HG03354 (cell line): ENCODE measurements around the gene TFDP1.

Source experiments
- ATAC-seq: cut with Tn5 transposase; IDR thresholded peaks from one replicate; pipeline ENCODE4 v1.9.1; 2021; ENCODE audit warnings: mild to moderate bottlenecking; ENCODE audit not compliant: unreplicated experiment, poor library complexity, severe bottlenecking

Gene TFDP1

GRCh38 chr13:113643593-113643992 lies 59.0 kb downstream of the TFDP1 start:
- no peak for ATAC-seq

DNA sequence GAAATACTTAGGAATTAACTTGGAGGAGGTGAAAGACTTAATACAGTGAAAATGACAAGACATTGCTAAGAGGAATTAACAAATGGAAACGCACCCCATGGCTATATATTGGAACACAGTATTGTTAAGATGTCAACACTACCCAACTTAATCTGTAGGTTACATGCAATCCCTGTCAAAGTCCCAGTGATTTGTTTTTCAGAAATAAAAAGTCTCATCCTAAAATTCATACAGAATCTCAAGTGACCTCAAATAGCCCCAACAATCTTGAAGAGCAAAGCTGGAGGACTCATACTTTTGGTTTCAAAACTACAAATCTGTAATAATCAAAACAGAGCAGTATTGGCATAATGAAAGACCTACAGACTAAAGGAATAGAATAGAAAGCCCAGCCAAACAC lies 60.2 kb downstream of the TFDP1 start:
- ATAC-seq = no peak

- ATAC-seq = no peak
These were observed 60.8 kb downstream of the TFDP1 start for GRCh38 chr13:113645329-113645728.

GRCh38 chr13:113646376-113646775 lies 61.8 kb downstream of the TFDP1 start:
- no peak for ATAC-seq

DNA sequence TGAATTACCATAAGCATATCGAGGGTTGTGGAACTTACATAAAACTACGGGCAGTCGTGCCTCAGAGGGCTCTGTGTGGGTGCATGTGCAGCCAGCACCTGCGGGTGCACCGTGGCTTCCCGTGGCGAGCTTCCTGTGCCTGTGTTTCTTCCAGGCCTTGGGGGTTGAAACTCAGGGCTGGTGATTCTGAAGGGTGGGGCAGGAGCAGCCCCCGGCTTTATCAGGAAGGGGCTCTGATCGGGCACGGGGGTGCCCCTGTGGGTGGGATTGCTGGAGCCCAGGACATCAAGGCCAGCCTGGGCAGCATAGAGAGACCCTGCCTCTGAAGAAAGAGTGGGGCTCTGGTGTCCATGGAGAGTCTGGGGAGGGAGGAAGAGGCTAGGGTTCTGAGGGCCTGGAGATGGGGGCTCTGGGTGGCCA lies 62.4 kb downstream of the TFDP1 start:
- ATAC-seq = no peak

DNA sequence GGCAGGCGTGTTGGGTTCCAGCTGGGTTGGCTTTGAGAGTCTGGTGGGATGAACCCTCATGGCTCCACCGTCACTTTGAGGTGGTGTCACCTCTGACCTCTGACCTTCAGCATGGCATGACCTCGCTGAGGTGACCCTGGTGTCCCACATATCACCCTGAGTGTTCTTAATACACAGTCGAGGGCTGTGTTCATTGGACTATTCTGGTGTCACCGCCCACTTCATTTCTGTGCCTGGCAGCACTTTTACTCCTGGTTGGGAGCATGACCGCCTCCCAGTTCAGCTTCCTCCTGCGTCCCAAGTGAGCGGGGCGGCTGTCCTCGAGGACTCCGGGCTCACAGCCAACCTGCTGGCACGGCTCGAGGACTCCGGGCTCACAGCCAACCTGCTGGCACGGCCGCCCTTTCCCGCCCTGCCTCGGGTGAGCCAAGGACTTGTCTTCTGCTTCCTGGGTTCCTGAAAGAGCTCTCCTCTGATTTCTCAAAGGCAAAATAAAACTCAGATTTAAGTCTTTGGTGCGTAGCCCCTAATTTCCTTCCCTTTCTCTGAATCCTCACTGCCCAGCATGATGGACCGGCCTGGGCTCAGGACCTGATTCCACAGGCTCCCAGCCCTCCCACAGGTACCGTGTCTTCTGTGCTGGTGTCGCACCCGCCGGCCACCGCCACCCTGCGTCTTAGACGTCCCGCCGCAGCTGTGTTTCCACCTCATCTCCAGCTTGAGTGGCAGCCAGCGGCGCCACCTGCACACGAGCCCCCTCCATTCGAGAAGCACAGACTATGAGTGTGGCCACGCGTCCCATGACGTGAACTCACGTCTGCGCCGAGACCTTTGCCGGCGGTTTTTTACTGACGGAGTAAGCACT lies 63.0 kb downstream of the TFDP1 start:
- ATAC-seq = no peak

DNA sequence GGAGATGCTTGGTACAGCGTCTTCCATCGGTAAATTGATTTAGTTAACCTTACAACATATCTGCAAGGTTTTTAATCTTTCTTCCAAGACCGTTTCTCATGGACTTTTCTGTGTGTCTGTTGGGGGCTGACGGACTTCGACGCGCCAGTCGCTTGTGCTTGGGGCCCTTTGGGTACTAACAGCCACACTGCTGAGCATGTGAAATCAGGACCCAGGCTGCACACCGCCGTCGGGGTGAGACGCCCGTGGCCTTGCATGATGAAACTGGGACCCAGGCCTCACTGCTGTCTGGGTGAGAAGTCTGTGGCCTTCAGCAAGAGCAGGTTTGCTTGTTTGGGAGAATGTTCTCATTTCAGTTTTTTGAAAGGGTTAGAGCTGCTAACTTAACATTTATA lies 63.7 kb downstream of the TFDP1 start:
- ATAC-seq = no peak

DNA sequence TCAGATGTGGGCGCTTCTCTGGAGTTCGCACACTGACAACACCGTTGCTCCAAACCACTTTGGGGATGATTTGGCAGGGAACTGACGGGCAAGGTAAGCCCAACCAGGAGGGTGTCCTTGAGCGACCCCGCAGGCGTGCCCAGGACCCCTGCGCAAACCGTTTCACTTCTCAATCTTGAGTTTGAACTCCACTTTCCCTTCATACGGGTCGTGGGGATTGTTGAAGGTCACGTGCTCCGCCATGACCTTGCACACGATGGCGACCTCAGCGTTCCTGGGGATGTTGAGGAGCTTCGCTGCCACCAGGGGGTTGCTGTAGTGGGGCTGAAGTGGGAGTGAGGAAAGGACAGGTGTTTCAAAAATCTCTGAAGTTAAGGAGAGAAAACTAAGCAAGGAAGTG lies 64.7 kb downstream of the TFDP1 start:
- no peak for ATAC-seq

DNA sequence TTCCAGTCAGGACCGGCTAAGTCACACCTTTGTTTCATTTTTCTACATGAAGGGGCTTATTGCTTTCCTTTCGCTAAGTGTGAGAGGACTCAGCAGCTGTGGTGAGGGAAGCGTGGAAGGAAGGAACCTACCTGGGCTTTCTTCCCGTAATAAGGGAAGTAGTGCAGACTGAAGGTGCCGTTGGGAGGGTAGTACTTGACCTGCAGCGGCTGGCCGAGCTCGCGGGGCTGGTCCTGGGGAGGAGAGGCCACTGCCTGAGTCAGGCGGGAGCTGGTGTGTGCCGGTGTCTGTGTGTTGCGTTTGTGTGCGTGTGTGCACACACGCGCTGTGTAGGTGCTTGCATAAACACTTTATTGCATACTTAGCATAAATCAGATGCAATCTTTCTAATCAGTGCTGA lies 65.7 kb downstream of the TFDP1 start:
- no peak for ATAC-seq

DNA sequence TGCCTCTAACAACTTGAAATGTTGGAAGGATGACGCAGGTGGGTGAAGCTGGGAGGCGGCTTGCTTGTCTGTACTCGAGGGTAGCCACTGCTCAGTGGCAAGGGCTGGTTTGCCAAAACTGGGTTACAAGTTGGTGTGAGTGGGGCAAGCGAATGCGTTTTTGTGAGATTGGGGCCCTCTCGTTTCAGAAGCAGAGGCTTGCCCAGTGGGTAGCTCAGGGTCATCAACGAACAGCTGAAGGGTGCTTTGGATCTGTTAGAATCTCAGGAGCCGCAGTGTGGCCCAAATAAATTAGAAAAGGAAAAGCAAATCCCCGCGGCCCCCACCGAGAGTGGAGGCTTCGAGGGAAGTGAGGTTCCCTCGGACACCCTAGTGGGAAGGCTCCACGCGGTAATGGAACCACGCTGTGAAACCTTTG lies 66.2 kb downstream of the TFDP1 start:
- ATAC-seq = no peak

DNA sequence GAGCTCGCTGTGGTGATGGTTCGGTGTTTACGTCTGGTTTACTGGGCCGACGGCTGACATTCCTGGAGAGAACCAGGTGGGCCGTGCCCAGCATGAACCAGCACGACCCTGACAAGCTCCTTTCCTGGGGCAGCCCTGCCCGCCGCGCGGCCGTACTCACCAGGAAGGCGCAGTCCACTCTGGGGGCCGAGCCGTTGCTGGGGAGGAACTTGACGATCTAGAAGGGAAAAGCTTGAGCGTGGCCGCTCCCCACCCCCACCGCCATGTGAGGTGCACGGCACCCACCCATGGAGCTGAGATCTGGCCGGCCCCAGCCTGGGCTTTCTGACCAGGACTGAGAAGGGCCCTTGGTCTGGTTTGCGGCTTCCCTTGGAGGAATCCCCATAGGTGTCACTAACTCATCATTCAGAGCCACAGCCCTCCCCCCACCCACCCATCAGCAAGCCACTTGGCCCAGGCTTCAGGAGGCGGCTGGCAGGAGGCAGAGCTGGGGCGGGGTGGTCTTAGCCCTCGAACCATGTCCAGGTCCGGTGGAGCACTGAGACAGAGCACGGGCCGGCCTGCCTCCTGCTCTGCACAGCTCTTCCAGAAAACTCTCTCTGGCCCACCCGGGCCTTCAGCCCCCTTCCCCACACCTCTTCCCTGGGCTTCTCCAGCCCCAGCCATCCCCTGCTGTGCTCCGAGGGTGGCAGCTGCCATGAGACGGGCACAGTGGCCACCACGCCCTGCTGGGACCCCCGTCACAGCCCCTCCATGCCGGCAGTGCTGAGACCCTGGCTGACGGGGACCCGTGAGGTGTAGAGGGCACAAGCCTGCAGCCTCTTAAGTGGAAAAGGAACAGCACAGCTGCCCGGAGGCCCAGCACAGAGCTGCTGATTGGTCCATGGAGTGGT lies 67.2 kb downstream of the TFDP1 start:
- no peak for ATAC-seq

- no peak for ATAC-seq
These were observed 68.1 kb downstream of the TFDP1 start for GRCh38 chr13:113652404-113653263.

DNA sequence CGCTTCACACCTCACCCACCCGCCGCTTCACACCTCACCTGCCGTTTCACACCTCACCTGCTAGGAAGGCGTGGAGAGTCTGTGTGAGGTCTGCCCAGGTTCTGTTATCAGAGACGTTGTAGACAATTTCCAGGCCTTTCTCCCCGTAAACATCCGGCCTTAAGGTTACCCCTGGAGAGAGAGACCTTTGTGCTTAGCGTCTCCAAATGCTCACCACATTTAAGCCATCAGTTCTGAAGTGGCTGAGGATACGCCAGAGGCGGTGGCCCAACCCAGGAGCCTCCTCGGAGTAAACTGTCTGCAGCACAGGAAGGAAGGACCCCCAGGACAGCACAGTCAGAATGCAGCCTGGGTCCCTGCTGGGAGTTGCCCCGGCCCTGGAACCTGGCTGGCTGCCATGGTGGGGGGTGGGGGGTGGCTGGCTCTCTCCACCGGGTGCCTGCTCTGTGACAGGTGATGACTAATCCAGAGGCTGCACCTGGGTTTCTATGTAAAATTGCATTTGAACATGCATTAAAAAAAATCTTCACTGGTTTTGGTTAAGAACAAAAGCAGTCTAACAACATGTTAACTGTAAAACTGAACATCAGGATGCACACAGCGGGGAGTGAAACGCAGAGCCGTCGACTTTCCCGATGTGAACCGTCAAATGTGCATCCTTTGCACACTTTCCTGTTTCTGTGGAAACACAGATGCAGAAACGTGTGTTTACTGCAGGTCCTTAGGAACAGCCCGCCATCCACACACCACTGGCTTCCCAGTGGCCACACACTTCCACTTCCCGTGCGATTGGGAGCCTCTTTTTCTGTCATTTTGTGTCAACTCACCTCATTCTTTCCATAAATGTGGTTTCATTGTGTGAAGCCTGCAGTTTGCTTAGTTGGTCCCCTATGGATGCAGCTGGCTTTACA lies 69.0 kb downstream of the TFDP1 start:
- no peak for ATAC-seq

GRCh38 chr13:113654175-113654560 lies 69.6 kb downstream of the TFDP1 start:
- ATAC-seq = no peak

- ATAC-seq = no peak
These were observed 70.2 kb downstream of the TFDP1 start for GRCh38 chr13:113654591-113655345.

- ATAC-seq = no peak
These were observed 70.9 kb downstream of the TFDP1 start for GRCh38 chr13:113655346-113656002.

GRCh38 chr13:113656003-113656588 lies 71.5 kb downstream of the TFDP1 start:
- ATAC-seq = no peak
